Frontal cortex (tissue), 4 donors: ENCODE measurements around the gene SEC14L3. TPM values are rescaled to one million over a fixed set of nuclear protein-coding genes. Genes with fewer than 3 reads are reported as not detected.

Experiments
- DNase-seq, 2 donors: peaks; one replicate each; pipeline ENCODE4 v3.0.0; 2012; ENCODE audit warnings: low spot score in 2 of 2
- FAIRE-seq: peaks from 2 replicates; lab custom pipeline; 2012; peaks lifted over from hg19 to GRCh38; lab: Jason Lieb, UNC
- total RNA-seq: library from RNA; depleted of rRNA; stranded (reverse); fragments of >200 nt; gene quantifications from one replicate; pipeline ENCODE4 v1.2.3, GENCODE V29; 2014
- donor health status: control.
- donor health status: control.
- donor health status: control.

SEC14L3 gene
- total RNA-seq, result not detected

DNA sequence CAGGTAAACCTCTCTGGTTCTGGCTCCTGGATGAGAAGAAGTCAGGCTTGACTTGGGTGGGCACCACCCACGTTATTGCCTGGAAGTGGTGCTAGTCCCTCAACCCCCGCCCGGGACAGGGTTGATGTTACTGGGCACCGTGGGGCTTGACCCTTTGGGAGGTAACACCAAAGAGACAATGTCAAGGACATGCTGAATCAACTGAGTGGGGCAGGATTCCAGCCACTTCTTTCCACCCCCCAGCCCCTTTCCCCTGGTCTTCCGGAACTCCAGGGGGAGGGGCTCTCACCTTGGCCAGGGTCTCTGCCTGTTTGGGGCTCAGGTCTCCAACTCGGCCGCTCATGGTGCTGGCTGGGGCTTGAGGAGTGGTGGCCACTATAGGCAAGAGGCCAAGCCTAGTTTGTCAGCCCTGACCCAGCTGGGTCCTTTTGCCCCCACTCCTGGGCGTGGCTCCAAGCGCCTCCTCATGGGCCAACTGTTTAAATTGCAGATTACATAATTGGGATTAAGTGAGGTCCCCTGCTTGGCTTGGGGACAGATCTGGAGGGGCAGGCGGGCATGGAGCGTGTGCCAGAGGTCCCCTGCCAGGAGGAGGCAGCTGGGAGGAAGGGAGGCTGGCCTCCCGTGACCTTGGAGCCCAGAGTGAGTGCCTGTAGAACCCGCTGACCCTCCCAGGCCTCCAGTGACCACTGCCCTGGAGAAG, at the start of gene SEC14L3:
Gene SEC14L3 (minus strand): TSS at position 402 of the 703 bp plus-strand sequence. CDS start 59 bp downstream, at position 343.
- DNase-seq, result peak in 1 of 2 donors; percentile 32

GRCh38 chr22:30519842-30520425, 48.1 kb upstream of the SEC14L3 start:
- no peak for FAIRE-seq
- no peak for DNase-seq

More for the DNA sequence above, at the start of gene SEC14L3:
- no peak for FAIRE-seq

DNA sequence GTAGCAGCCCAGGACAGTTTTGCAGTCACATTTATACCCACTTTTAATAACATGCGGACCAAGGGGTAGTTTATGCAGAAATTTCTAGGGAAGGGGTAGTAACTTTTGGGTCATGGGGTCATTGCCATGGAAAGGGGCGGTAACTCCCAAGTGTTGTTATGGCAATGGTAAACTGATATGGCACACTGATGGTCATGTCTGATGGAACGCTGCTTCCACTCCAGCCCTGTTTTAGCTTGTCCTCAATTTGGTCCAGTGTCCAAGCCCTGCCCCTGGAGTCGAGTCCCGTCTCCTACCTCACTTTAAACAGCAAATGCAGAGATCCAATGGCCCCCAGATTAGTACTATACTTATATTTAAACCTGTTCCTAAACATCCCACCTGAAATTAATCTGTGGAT, 44.9 kb upstream of the SEC14L3 start:
- DNase-seq (no peak), FAIRE-seq (no peak)

DNA sequence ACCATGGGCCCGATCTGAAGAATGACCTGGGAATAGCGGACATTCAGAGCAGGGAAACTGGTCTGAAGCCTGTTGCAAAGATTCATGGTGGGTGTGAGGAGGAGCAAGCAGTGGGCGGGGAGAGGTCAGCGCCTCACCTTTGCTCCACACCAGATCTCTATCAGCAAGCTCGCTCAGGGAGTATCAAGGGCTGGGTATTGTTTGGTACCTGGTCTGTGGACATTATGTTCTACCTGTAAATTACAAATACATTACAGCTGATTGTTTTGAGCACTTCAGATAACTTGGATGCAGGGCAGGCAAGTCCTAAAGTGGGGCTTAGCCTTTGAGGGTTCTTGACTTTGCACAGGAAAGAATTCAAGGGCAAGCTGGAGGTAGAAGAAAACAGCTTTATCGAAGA, 44.5 kb upstream of the SEC14L3 start:
- DNase-seq (no peak), FAIRE-seq (no peak)

DNA sequence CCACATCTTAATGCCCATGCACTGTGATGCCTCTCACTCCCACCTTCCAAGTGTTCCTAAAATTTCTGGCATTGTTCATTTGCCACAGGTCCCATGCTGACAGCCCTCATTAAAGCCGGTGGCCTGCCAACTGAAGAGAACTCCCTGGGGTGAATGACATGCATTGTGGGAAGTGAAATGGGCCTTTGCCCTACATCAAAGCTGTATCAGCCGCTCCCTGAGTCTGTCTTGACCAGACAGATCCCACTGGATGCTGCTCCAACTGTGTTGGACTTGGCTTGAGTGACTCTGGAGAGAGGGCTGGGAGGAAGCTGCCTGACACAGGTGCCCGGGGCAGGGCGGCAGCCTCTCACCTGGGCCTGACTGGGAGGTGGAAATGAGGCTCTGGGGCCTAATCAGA, 42.4 kb upstream of the SEC14L3 start:
- no peak for DNase-seq
- FAIRE-seq, result no peak

DNA sequence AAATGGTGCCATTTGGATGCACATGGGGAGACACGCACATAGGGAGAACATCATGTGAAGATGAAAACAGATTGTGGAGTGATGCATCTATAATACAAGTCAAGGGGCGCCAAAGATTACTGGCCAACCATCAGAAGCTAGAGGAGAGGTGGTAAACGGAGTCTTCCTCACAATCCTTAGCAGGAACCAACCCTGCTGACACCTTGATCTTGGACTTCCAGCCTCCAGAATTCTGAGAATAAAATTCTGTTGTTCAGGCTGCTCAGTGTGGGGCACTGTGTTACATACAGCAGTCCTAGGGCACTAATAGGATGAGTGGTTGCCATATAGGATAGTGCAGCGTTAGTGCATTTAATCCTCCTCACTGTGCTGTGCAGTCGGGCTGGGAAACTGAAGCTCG, 41.6 kb upstream of the SEC14L3 start:
- DNase-seq, result no peak
- no peak for FAIRE-seq

- FAIRE-seq (no peak), DNase-seq (no peak)
Measured at GRCh38 chr22:30511911-30512310, 40.1 kb upstream of the SEC14L3 start.

GRCh38 chr22:30511109-30511508, 39.3 kb upstream of the SEC14L3 start:
- FAIRE-seq (no peak), DNase-seq (no peak)

- FAIRE-seq (no peak), DNase-seq (no peak)
Measured at GRCh38 chr22:30508216-30508615, 36.4 kb upstream of the SEC14L3 start.

DNA sequence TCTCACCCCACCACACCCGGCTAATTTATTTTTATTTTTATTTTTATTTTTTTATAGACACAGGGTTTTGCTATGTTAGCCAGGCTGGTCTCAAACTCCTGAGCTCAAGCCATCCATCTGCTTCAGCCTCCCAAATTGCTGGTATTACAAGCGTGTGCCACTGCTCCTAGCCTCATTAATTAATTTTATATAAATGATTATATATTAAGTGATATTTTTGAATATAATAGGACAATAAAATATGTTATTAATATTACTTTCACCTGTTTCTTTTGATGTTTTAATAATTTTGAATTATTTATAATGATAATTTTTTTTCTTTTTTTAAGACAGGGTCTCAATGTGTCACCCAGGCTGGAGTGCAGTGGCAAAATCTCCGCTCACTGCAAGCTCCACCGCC, 35.9 kb upstream of the SEC14L3 start:
- no peak for FAIRE-seq
- DNase-seq, result no peak

- FAIRE-seq (no peak), DNase-seq (no peak)
Measured at GRCh38 chr22:30506507-30506968, 34.7 kb upstream of the SEC14L3 start.

DNA sequence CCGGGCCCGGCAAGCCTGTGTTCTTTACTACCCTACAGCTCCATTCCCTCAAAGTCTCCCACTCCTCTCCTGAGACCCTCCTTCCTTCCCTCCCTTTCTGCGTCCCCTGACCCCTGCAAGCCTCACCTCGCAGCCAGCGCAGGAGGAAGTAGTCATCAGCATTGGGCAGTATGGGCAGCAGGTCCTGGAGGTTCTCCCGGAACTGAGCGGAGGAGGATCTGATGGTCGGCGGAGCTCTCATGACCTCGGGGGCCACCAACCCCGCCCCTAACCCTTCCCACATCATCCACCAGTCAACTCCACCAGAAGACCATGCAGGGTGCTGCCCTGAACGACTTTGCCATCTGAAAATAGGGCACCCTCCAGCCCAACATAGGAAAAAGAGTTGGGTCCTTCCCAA, 31.7 kb upstream of the SEC14L3 start:
- DNase-seq, result no peak
- FAIRE-seq, result no peak

- DNase-seq, result no peak
- no peak for FAIRE-seq
Measured at GRCh38 chr22:30502911-30503310, 31.1 kb upstream of the SEC14L3 start.

GRCh38 chr22:30502153-30502552, 30.3 kb upstream of the SEC14L3 start:
- DNase-seq (no peak), FAIRE-seq (no peak)

DNA sequence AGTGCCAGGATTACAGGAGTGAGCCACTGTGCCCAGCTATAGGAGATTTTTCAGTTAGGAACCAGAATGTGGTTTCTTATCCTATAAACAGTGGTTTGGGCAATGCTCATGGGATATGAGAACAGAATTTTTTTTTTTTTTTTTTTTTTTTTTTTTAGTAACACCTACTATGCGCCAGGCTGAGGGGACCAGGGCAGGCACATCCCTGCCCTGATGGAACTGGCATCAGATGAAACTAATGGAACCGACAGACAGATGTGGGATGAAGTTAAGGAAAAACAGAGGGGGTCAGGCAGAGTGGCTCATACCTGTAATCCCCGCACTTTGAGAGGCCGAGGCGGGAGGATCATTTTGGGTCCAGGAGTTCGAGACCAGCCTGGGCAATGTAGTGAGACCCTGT, 28.8 kb upstream of the SEC14L3 start:
- no peak for DNase-seq
- no peak for FAIRE-seq

- FAIRE-seq (no peak), DNase-seq (no peak)
Measured at GRCh38 chr22:30497466-30498150, 25.8 kb upstream of the SEC14L3 start.

- FAIRE-seq (no peak), DNase-seq (no peak)
Measured at GRCh38 chr22:30495041-30495784, 23.4 kb upstream of the SEC14L3 start.

DNA sequence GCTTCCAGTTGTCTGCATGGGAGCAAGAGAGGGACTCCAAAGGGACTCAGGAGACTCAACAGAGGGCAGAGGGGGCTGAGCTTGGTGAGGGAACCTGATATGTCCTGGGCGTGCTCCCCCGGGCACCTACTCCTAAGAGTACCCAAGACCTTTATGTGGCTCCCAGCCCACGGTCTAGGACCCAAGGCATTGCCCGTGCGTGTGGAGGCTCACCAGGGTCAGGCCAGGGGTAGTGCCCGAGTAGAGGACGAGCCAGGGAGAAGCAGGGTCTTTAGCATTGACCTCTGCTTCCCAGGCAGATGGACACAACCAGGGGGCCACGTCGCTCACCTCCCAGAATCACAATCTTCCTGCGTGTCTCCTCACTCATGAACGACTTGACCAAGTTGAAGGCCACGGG, 20.3 kb upstream of the SEC14L3 start:
- no peak for DNase-seq
- FAIRE-seq, result no peak

- FAIRE-seq (no peak), DNase-seq (no peak)
Measured at GRCh38 chr22:30491381-30491780, 19.6 kb upstream of the SEC14L3 start.

- FAIRE-seq (no peak), DNase-seq (no peak)
Measured at GRCh38 chr22:30490399-30490798, 18.6 kb upstream of the SEC14L3 start.
